Dendritic cell treated with granulocyte-macrophage colony-stimulating factor and Interleukin-4, amounts not matched to agents 40 ng/mL and 50 ng/mL, for 4 days (primary cell): Measurements from ENCODE around the gene ATP2B2.

Source experiments
- H3K27ac Mint-ChIP-seq: one replicate; pipeline ENCODE4 v1.8.0; 2022; ENCODE audit warnings: mild to moderate bottlenecking, mixed read lengths
- H3K27me3 Mint-ChIP-seq: one replicate; pipeline ENCODE4 v1.8.0; 2022; ENCODE audit warnings: mild to moderate bottlenecking, mixed read lengths
- H3K36me3 Mint-ChIP-seq: one replicate; pipeline ENCODE4 v1.8.0; 2022; ENCODE audit warnings: low read depth, mixed read lengths
- H3K4me1 Mint-ChIP-seq: one replicate; pipeline ENCODE4 v1.8.0; 2022; ENCODE audit warnings: low read depth, mixed read lengths
- H3K4me3 Mint-ChIP-seq: one replicate; pipeline ENCODE4 v1.8.0; 2022; ENCODE audit warnings: mild to moderate bottlenecking, moderate library complexity, mixed read lengths
- H3K9me3 Mint-ChIP-seq: one replicate; pipeline ENCODE4 v1.8.0; 2022; ENCODE audit warnings: mixed read lengths
- intact Hi-C: fragments of 100-400 bp; cut with micrococcal nuclease; formaldehyde crosslinking; loops from one replicate; pipeline ENCODE4 v1.15.0; 2022

The ATP2B2 gene

DNA sequence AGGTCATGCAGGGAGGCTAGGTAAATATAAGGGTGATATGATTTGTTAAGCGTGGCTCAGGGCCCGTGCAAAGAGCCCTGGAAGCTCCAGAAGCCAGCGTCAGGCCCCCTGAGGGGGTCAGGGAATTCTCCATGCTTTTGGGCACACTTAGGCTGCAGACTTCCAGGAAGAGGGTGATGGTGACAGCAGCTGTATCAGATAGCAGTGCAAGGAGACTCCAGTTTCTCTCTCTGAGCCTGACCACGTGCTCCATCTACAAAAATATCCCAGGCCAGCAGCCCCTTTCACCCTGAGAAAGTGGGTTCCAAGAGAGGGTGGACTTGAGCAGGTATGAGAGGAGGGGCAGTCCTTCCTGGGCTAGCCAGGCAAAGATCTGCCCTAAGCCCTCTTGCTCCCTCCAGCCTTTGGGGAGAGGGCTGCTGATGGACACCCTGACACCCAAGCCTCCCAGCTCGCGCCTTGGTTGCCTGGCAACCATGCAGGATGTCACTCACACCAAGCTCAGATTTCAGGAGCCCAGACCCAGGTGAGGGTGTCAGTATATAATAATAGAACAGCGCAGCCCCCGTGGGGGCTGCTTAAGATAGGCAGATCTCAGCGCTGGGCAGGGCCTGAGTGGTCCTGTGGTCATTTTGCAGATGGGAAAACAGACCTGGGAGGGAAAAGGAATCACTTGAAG, 35.8 kb downstream of the ATP2B2 start:
- Mint-ChIP-seq H3K27ac (no peak overlapping the region), H3K27me3 (peaks cover 31% of the 10 kb centered on the region), H3K36me3 (no peaks in the 10 kb centered on the region), H3K4me1 (peaks cover 5% of the 10 kb centered on the region), H3K4me3 (no peak overlapping the region), H3K9me3 (no peaks in the 10 kb centered on the region)
- intact Hi-C loops, result no loop called here

DNA sequence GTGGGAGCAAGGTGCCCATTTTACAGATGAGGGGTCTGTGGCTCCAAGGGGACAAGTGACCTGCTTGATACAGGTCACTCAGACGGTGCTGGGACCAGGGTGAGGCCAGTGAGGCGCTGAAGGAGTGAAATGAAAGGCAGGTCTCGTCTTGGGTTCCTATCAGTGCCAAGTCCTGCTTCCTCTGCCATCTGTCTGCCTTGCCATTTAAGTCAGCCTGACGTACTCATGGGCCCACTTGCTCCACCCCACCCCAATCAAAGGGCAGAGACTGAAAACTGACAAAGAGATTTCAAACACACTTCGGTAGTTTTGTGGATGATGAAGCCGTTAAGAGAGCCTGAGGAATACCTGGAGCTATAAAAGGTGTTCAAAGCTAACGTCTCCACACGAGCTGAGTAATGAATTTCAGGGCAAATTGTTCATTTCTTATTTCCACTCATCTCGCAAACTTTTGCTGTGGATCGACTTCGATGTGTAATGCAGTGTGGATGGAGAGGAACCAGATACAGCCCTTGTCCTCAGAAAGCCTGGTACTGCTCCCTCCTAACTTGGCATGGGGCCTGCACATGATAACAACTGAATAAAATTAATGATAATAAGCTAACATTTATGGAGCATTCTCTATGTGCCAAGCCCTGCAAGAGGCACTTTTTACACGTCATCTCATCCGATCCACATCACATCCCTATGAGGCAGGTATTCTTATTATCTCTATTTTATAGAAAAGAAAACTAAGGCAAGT, 36.6 kb downstream of the ATP2B2 start:
- Mint-ChIP-seq H3K36me3 (no peaks in the 10 kb centered on the region), H3K27ac (no peak overlapping the region), H3K27me3 (peaks cover 31% of the 10 kb centered on the region), H3K9me3 (no peaks in the 10 kb centered on the region), H3K4me1 (peaks cover 5% of the 10 kb centered on the region), H3K4me3 (no peak overlapping the region)
- intact Hi-C loops, result no loop called here

DNA sequence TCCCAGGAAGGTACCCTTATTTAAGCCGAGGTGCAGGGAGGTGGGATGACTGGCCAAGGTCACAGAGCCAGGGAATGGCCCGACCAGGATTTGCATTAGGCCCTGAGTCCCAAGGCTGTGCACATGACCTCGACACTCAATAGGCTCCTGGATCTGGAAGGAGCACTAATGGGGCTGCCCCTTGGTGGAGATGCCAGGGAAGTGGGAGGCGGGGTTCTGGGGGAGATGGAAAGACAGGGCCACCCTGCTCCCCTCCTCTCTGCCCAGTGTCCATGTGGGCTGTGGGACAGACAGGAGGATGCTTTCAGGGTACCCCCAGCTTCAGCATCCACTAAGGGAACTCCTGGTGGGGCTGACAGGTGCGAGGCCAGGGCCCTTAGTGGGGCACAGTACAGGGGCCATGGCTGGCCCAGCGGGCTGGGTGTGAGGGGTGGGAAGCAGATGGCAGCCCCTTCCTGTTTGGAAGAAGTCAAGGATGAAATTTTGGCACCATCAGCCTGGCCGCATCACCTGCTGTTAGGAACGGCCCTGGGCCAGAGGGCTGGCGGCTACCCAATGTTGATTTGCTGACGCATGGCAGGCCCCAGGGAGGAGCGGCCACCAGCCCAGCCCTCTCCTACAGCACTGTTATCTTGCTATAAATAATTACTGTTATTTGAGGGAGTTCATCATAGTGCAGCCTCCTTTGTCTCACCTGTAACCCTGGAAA, 37.3 kb downstream of the ATP2B2 start:
- H3K4me1 Mint-ChIP-seq, result peaks cover 5% of the 10 kb centered on the region
- no peaks in the 10 kb centered on the region for H3K36me3 Mint-ChIP-seq
- intact Hi-C loops, result no loop called here
- no peaks in the 10 kb centered on the region for H3K9me3 Mint-ChIP-seq
- no peak overlapping the region for H3K27ac Mint-ChIP-seq
- H3K27me3 Mint-ChIP-seq, result peaks cover 26% of the 10 kb centered on the region
- no peak overlapping the region for H3K4me3 Mint-ChIP-seq

DNA sequence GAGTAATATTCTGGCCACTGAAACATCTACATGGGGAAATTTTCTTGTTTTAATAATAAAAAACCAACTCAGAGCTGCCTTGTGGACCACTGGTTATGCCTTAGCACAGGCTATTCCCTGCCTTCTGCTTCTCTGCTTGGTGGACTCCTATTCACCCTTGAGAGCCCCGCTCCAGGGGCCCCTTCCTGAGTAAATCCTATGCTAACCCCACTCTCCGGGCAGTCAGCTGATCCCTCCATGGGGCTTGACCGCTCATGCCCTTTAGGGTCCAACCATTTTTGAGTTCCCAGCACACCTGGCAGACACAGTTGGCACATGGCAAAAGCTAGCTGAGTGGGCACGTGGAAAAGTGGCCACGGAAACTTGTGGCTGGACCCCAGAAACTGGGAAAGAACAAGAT, 38.2 kb downstream of the ATP2B2 start:
- Mint-ChIP-seq H3K4me1 (peaks cover 5% of the 10 kb centered on the region), H3K27ac (no peak overlapping the region), H3K9me3 (no peaks in the 10 kb centered on the region), H3K27me3 (peaks cover 25% of the 10 kb centered on the region), H3K36me3 (no peaks in the 10 kb centered on the region), H3K4me3 (no peak overlapping the region)
- intact Hi-C loops, result no loop called here

DNA sequence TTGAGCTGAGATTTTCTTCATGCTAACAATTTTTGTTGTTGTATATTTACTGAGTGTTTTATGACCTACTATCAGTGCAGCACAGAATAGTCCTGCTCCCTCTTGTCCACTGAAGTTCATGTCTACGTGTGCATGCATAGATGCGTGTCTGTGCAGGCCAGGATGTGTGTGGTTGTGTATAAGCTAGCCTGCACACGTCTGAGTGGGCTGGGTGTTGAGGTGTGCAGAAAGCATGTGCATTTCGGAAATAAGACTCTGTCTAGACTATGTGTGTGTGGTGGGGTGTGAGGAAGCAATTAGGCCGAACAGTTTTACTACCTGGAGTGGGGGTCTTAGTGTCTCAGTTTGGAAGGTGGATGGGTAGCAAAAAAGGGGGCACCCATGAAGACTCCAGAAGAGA, 39.2 kb downstream of the ATP2B2 start:
- peaks cover 10% of the 10 kb centered on the region for H3K4me1 Mint-ChIP-seq
- no peaks in the 10 kb centered on the region for H3K36me3 Mint-ChIP-seq
- H3K9me3 Mint-ChIP-seq, result no peaks in the 10 kb centered on the region
- no peak overlapping the region for H3K4me3 Mint-ChIP-seq
- H3K27me3 Mint-ChIP-seq, result peaks cover 23% of the 10 kb centered on the region
- intact Hi-C loops, result no loop called here
- H3K27ac Mint-ChIP-seq, result no peak overlapping the region

DNA sequence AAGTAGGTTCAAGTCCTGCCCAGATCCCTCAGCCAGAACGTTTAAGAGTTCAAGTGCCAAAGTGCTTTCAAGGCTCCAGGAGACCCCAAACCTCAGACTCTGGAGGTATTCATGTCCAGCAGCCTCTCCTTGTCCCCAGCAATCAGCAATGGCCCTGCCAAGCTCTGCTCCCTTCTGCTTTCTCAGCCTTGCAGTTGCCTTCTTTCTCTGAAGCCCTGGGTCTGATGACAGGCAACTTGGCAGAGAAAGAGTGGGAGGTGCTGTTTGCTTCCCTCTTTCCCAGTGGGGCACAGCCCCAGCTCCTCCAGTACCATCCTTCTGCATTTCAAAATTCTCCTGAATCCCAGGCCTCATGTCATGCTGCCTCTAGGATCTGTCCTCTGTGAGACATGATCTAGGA, 40.2 kb downstream of the ATP2B2 start:
- Mint-ChIP-seq H3K27me3 (peaks cover 14% of the 10 kb centered on the region), H3K36me3 (no peaks in the 10 kb centered on the region), H3K4me3 (no peak overlapping the region), H3K27ac (no peak overlapping the region), H3K9me3 (no peaks in the 10 kb centered on the region), H3K4me1 (peaks cover 8% of the 10 kb centered on the region)
- intact Hi-C loops, result no loop called here

DNA sequence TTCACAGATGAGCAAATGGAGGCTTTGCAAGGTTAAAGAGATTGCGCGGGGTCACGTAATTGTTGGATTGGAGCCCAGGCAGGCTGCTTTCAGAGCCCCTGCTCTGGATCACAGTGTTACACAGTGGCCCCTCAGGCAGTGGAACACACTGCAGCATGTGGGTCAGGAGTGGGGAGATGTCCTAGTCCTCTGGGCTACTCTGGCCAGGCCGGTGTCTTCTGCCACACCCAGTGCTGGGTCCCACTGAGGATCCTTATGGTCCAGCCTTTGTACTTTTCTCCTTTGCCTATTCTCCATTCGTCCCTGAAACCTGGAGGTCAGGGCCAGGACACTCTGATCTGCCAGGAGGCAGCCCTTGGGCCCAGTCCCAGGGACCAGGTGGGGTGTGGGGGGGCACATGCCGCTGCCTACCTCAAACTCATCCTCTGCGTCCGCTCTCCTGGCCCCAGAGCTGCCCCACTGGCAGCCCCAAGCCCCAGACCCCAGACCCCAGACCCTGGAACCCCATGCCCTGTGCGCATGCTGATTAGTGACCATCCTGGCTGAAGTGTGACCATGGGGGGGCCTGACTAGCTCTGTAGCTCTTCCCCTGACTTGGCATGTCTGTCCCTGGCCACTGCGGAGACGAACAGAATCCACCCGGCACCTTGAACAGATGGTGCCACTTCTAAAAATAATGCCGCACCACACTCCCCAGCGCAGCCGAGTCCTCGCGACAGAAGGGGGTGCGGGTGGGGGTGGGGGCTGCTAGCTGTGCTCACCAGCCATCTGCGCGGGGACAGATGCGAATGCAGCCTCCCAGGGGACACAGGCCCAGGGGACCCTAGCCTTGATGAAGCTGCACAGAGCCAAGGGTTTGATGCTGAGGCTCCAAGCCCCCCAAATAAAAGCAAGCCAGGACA, 41.6 kb downstream of the ATP2B2 start:
- Mint-ChIP-seq H3K4me1 (peaks cover 8% of the 10 kb centered on the region), H3K27me3 (peaks cover 13% of the 10 kb centered on the region), H3K9me3 (no peaks in the 10 kb centered on the region), H3K4me3 (no peak overlapping the region), H3K27ac (no peak overlapping the region), H3K36me3 (no peaks in the 10 kb centered on the region)
- intact Hi-C loops, result no loop called here

DNA sequence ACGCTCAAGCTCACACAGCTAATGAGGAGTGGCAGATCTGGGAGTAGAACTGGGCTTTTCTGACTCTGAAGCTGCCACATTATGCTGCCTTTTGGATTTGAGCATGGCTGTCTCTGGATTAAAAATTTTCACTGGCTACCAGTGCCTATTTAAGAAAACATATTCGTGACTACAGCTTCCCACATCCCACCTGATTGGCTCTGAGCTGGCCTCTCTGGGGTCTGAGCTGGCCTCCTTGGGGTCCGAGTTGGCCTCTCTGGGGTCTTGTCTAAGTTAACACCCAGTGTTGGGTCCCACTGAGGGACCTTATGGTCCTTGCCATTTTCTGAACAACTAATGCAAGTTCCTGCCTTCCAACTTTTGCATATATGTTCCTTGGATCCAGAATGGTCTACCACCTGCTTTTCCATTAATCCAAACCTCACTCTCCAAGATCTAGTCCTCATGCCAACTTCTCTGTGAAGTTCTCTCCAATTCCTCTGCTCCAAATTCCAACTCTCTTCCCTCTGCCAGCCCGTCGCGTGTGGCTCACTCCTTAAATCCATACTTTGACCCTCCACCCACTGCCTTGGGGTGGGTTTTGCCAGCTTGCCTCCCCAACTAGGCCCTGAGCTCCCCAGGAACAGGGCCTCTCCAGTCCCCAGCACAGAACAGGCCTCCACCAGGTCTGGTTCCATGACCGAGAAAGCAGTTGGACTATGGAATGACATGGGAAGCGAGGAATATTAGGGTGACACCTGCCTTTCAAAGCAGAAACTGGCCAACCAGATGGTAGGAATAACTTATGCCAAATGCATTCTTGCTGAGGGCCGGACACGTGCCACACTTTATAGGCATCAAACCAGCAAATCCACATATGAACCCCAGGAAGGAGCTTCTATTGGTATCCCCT, 42.5 kb downstream of the ATP2B2 start:
- Mint-ChIP-seq H3K9me3 (no peaks in the 10 kb centered on the region), H3K4me1 (peaks cover 11% of the 10 kb centered on the region)

DNA sequence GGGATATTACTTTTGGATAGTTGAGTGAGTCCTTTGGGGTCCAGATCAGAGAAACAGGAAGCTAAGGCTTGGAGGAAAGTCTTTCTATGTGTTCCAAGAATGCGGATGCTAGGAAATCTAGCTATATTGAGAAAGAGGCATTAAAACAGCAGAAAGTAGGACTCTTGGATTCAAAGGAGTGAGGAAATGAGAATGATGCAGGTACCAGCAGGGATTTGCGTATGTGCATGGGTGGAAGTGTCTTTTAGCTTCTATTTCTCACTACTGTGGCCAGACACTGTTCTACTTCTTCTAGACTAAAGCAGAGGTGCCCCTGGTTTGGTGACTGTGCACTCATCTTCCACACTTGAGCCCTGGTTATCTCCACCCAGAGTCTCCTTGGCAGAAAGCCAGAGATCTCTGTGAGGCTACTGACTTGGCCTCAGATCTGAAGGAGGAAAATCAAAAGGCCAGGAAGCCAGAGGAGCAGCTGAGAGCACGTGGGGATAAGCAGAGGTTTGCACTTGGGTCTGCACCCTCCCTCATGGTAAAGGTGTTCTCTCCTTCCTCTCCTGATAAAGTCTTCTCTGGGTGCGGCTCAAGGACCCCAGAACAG, 44.3 kb downstream of the ATP2B2 start:
- intact Hi-C loops, result no loop called here
- Mint-ChIP-seq H3K9me3 (no peaks in the 10 kb centered on the region), H3K27me3 (peaks cover 17% of the 10 kb centered on the region), H3K36me3 (no peaks in the 10 kb centered on the region), H3K4me3 (no peak overlapping the region), H3K27ac (no peak overlapping the region), H3K4me1 (peaks cover 26% of the 10 kb centered on the region)

More for the DNA sequence above, 42.5 kb downstream of the ATP2B2 start:
- Mint-ChIP-seq H3K4me3 (no peak overlapping the region), H3K27ac (no peak overlapping the region), H3K27me3 (peaks cover 16% of the 10 kb centered on the region), H3K36me3 (no peaks in the 10 kb centered on the region)
- intact Hi-C loops, result no loop called here

DNA sequence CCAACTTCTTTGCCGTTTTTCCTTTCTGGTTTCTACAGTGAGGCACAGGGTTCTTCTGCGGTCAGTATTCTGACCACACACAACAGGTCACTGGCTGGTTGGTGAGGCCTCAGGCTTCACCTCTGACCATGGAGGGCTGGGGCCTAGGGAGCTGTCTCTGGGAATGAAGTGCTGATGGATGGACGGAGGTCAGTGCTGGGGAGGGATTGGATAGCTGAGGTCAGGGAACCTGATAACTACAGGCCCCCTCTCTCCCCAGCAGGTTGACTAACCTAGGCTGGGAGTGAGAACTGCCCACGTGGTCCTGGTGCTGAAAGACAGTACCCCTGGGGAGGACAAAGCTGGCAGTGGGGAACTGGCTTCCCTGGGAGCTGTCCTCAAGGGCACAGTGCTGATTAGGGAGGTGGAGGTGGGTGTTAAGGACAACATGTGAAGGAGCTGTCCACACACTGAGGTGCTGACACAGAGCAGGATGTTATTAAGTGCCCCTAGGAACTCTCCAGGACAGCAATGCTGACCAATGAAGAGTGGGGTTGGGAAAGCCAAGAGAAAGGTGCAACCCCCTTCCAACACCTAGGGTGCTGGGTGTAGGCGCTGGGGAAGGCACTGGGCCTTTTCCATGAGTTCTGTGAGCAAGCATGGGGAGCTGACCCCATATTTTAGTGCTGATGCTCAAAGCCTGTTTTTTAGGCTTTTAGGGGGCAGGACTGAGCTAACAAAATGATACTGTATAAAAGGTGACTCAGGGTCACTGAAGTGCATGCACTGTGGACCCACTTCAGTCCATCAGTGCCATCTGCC, 45.2 kb downstream of the ATP2B2 start:
- Mint-ChIP-seq H3K9me3 (no peaks in the 10 kb centered on the region), H3K4me1 (peaks cover 26% of the 10 kb centered on the region), H3K27me3 (peaks cover 17% of the 10 kb centered on the region), H3K27ac (no peak overlapping the region), H3K36me3 (no peaks in the 10 kb centered on the region), H3K4me3 (no peak overlapping the region)
- intact Hi-C loops, result no loop called here

DNA sequence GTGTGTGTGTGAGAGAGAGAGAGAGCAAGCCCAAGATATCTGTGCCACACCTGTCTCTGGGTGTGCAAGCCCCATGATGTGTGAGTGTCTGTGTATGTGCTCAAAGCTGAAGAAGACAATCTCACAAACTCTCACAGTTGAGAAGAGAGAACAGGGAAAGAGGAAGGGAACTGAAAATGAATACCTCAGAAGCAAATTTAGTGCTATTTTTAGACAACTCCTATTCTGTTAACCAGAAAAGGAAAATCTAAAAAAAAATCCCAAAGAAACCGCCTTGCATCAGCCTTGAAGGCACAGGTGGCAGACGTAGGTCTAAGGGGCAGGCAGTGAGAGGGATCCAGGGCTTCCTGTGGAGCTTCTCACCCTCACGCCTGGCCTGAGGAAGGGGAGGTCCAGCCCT, 47.8 kb downstream of the ATP2B2 start:
- Mint-ChIP-seq H3K9me3 (no peaks in the 10 kb centered on the region), H3K27ac (no peak overlapping the region), H3K4me1 (peaks cover 26% of the 10 kb centered on the region), H3K27me3 (peaks cover 18% of the 10 kb centered on the region), H3K4me3 (no peak overlapping the region), H3K36me3 (no peaks in the 10 kb centered on the region)
- intact Hi-C loops, result no loop called here

DNA sequence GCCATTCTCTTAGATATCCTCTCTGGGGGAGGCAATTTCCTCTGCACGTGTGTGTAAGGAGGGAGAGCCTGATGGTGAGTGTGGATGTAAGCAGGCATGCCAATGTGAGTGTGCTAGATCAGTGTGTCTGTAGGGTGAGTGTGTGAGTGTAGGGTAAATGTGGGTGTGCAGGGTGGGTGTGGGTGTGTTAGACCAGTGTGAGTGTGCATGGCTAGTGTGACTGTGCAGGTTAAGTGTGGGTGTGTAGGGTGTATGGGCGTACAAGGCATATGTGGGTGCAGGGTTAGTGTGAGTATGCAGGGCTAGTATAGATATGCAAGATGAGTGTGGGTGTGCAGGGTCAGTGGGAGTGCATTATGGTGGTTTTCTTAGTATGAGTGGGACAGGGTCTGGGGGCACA, 48.4 kb downstream of the ATP2B2 start:
- H3K27ac Mint-ChIP-seq, result no peak overlapping the region
- no peaks in the 10 kb centered on the region for H3K9me3 Mint-ChIP-seq
- peaks cover 25% of the 10 kb centered on the region for H3K4me1 Mint-ChIP-seq

More for the DNA sequence above, 48.4 kb downstream of the ATP2B2 start:
- Mint-ChIP-seq H3K4me3 (no peak overlapping the region), H3K36me3 (no peaks in the 10 kb centered on the region), H3K27me3 (peaks cover 19% of the 10 kb centered on the region)
- intact Hi-C loops, result no loop called here
